Left renal cortex interstitium (tissue), 4 donors: ENCODE measurements around the gene NBR1. TPM values are rescaled to one million over a fixed set of nuclear protein-coding genes. Genes with fewer than 3 reads are reported as not detected.
"Not testable (repeated sequence)": the region's sequence is repeated elsewhere in the genome, so short reads cannot be mapped to it uniquely, and the experiment has no call there.

Experiments
- DNase-seq, 4 donors: peaks; one replicate each; pipeline ENCODE4 v3.0.0-alpha.2; 2013; ENCODE audit warnings: low read depth in 4 of 4, low spot score in 2 of 4, missing footprints in 1 of 4
- polyA plus RNA-seq, 4 donors: library from polyadenylated mRNA; unstranded; fragments of 120-200 nt; gene quantifications; one replicate each; pipeline ENCODE4 v1.2.1, GENCODE V29; 2013; ENCODE audit not compliant: insufficient read length in 4 of 4

Gene NBR1
- polyA plus RNA-seq, 4 donors, result 106 to 132 (median 114) TPM

DNA sequence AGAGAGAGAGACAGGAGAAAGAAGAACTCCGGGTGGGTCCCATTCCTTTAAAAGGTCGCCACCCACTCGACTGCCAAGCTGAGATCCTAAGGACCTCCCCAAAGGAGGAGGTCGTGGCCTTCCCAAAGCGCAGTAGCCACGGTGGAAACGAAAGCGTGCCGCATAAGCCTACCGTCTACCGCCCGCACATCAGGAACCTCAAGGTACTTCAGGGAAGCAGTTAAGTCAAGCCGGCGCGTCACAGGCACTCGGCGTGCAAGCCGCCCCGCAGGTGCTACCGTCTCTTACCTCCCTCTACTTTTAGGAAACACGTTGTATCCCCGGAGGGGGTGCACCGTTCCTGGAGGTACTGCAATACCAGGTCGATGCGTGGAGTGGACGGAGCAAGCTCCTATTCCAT is 68.6 kb downstream of the NBR1 start:
- DNase-seq, result not testable (repeated sequence)

DNA sequence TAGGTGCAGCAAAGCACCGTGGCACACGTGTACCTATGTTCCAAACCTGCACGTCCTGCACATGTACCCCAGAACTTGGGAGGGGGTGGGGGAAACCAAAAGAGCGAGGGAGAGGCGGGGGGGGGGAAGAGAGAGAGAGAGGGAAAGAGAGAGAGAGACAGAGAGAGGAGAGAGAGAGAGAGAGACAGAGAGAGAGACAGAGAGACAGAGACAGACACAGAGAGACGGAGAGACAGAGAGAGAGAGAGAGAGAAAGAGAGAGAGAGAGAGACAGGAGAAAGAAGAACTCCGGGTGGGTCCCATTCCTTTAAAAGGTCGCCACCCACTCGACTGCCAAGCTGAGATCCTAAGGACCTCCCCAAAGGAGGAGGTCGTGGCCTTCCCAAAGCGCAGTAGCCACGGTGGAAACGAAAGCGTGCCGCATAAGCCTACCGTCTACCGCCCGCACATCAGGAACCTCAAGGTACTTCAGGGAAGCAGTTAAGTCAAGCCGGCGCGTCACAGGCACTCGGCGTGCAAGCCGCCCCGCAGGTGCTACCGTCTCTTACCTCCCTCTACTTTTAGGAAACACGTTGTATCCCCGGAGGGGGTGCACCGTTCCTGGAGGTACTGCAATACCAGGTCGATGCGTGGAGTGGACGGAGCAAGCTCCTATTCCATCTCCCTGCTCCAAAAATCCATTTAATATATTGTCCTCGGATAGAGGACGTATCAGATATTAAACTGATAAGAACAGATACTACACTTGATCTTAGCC is 69.8 kb downstream of the NBR1 start:
- DNase-seq, result not testable (repeated sequence)

- DNase-seq, result not testable (repeated sequence)
Measured at GRCh38 chr17:43246456-43246855, 75.4 kb downstream of the NBR1 start.

Other genes starting within 250 kb of the NBR1 start
- 10 to 100 TPM; 52.7 to 86.5 (median 65.3) TPM for gene AARSD1, start 206.8 kb upstream of the NBR1 start, polyA plus RNA-seq
- 1 to 10 TPM in 3 of 4 donors, under 1 TPM in 1; 0.87 to 3.3 (median 2.5) TPM for gene PTGES3L, start 191.1 kb upstream of the NBR1 start, polyA plus RNA-seq
- gene RUNDC1, start 190.6 kb upstream of the NBR1 start, polyA plus RNA-seq, result 10 to 100 TPM; 15.3 to 18.6 (median 16.7) TPM
- 1,000 to 10,000 TPM; 1,262 to 1,711 (median 1,450) TPM for gene RPL27, start 172.8 kb upstream of the NBR1 start, polyA plus RNA-seq
- gene IFI35, start 164.4 kb upstream of the NBR1 start, polyA plus RNA-seq, result 10 to 100 TPM in 3 of 4 donors, 1 to 10 TPM in 1; 9.9 to 12.5 (median 11.3) TPM
- gene VAT1, start 148.8 kb upstream of the NBR1 start, polyA plus RNA-seq, result 100 to 1,000 TPM; 115 to 133 (median 123) TPM
- 1 to 10 TPM; 2.7 to 3.8 (median 3.5) TPM for gene RND2, start 146.0 kb upstream of the NBR1 start, polyA plus RNA-seq
- gene BRCA1, start 45.9 kb upstream of the NBR1 start, polyA plus RNA-seq, result 10 to 100 TPM; 15.0 to 18.5 (median 17.3) TPM
- 10 to 100 TPM; 10.3 to 26.2 (median 19.2) TPM for gene TMEM106A, start 40.7 kb downstream of the NBR1 start, polyA plus RNA-seq
- 10 to 100 TPM in 2 of 4 donors, 1 to 10 TPM in 2; 6.4 to 35.6 (median 14.7) TPM for gene CCDC200, start 57.4 kb downstream of the NBR1 start, polyA plus RNA-seq
- gene RNU2-1, start 62.8 kb downstream of the NBR1 start, polyA plus RNA-seq, result 1 to 10 TPM in 2 of 4 donors, under 1 TPM in 1, not detected in 1; 0.96 to 2.3 (median 1.0) TPM
- 10 to 100 TPM in 3 of 4 donors, 1 to 10 TPM in 1; 8.1 to 13.4 (median 10.6) TPM for gene ARL4D, start 227.8 kb downstream of the NBR1 start, polyA plus RNA-seq